Pancreas (tissue), 10 donors: Measurements from ENCODE around the gene CALR. TPM values are rescaled to one million over a fixed set of nuclear protein-coding genes. Genes with fewer than 3 reads are reported as not detected.
A peak's percentile ranks its signal among the peaks of the same experiment; 100 is the strongest.
"Not testable (repeated sequence)": the region's sequence is repeated elsewhere in the genome, so short reads cannot be mapped to it uniquely, and the experiment has no call there.

Experiments
- ATAC-seq, 4 donors: fragments of 200-7000 bp; cut with Tn5 transposase; one replicate each; pipeline versions ENCODE4 v1.8.0 to v1.9.1; 2020; ENCODE audit warnings: mild to moderate bottlenecking in 4 of 4, moderate library complexity in 4 of 4
- DNase-seq, 6 donors: peaks; one replicate each; pipeline ENCODE4 v3.0.0-alpha.2; 2020
- FAIRE-seq: peaks from 2 replicates; lab custom pipeline; 2012; peaks lifted over from hg19 to GRCh38; lab: Jason Lieb, UNC
- H3K27ac ChIP-seq, 4 donors: fragments of 200-600 bp; sonication (generic); 1 replicate in 3 of 4; 2 replicates in 1 of 4; pipeline versions ENCODE4 v1.5.0 to v1.8.0; 2020
- H3K27me3 ChIP-seq, 4 donors: fragments of 200-600 bp; one replicate each; pipeline ENCODE4 v1.8.0; 2021
- H3K36me3 ChIP-seq, 3 donors: fragments of 200-600 bp; sonication (generic) in 1 of 3; one replicate each; pipeline versions ENCODE4 v1.5.0 to v1.8.0; 2020 to 2021
- H3K4me1 ChIP-seq, 3 donors: fragments of 200-600 bp; one replicate each; pipeline ENCODE4 v1.8.0; 2021
- H3K4me3 ChIP-seq, 4 donors: fragments of 200-600 bp; sonication (generic) in 2 of 4; one replicate each; pipeline versions ENCODE4 v1.5.0 to v1.8.0; 2020 to 2021
- H3K9me3 ChIP-seq, 4 donors: fragments of 200-600 bp; one replicate each; pipeline ENCODE4 v1.8.0; 2021
- WGBS, 2 donors: extraction: QIAGEN DNeasy Blood & Tissue Kit; methylation state at CpG; one replicate each; pipeline ENCODE4 v1.1.7; 2013; 5-methylcytosine and 5-hydroxymethylcytosine counted together
- intact Hi-C, 3 donors: fragments of 100-400 bp; cut with DNase I; formaldehyde crosslinking; loops; one replicate each; pipeline versions ENCODE4 v1.11.1 to v1.14.2; 2022
- polyA plus RNA-seq, 2 donors: library from polyadenylated mRNA; stranded (reverse); fragments of 200-250 nt; gene quantifications; one replicate each; pipeline ENCODE4 v1.2.3, GENCODE V29; 2013
- total RNA-seq, 6 donors: library from RNA; stranded (reverse); fragmentation: NEBNext Ultra II Directional in 4 of 6; extraction: Animal tissue kit (Norgen Biotek cat#: 25700) in 4 of 6; gene quantifications; one replicate each; pipeline versions ENCODE4 v1.2.1 to v1.2.4, GENCODE V29; 2021 to 2023
- TF ChIP-seq, protein P1 (sequence below), 4 donors: fragments of 200-600 bp; sonication (generic) in 3 of 4; IDR thresholded peaks; one replicate each; pipeline versions ENCODE4 v1.5.0 to v1.8.0; 2021; ENCODE audit warnings: antibody characterized with exemption in 4 of 4
- donor health status: healthy with polysubstance abuse.
- donor health status: DM: no; HTN: no; CAD: no; lungs with moderate emphysema.
- donor health status: DM: no; HTN: no; CAD: no.
- donor health status: control.
- donor health status: control.
- donor health status: Bipolar disorder and iron deficiency.
- donor health status: DM: yes; HTN: yes; CAD: no.
- donor health status: DM: no; HTN: no; CAD: no.
- donor health status: DM: no; HTN: no; CAD: no.
- donor health status: DM: yes; HTN: yes; CAD: no.

Gene CALR
- total RNA-seq (100 to 1,000 TPM; 279 to 681 (median 373) TPM), polyA plus RNA-seq (100 to 1,000 TPM; 132 to 263 TPM)

DNA sequence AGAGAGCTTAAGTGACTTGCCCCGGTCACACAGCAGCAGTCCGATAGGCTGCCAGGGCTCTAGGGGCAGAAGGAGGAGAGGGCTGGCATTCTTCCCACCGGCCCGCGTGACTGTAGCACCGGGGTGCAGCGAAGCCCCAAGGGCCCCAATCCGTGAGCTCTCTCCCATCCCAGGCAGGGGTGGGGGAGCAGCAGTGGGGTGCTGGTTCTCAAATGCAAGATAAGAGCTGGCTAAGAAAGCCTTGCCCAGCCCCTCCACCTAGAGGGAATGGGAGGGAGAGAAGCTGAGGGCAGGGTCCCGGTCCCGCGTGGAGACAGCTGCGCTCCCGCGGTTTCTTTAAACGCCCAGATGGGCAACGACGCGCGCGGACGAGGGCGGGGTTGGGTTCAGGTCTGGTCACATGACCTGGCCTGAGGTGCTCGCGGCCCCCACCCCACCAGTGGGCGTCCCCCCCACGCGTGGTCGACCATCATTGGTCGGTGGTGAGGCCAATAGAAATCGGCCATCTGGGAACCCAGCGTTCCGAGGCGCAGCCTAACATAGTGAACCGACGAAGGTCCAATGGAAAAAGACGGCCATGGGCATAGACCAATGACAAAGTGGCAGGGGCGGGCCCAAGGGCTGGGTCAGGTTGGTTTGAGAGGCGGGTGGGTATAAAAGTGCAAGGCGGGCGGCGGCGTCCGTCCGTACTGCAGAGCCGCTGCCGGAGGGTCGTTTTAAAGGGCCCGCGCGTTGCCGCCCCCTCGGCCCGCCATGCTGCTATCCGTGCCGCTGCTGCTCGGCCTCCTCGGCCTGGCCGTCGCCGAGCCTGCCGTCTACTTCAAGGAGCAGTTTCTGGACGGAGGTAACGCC, at the start of gene CALR:
Gene CALR, plus strand, starts transcription at position 683 of the 852 bp plus-strand sequence. Its CDS starts 71 bp downstream, at position 754.
- Histone ChIP-seq H3K9me3 (no peaks in the 10 kb centered on the region), H3K27me3 (no peaks in the 10 kb centered on the region), H3K27ac (peak within 1 kb of the TSS; percentile 69 to 87 (median 78)), H3K36me3 (peaks cover 6 to 32% (median 17%) of the 10 kb centered on the region in 3 donors), H3K4me1 (peaks cover 17 to 20% (median 18%) of the 10 kb centered on the region in 3 donors), H3K4me3 (peak within 1 kb of the TSS; percentile 76 to 99 (median 84))
- TF ChIP-seq, protein P1, sequence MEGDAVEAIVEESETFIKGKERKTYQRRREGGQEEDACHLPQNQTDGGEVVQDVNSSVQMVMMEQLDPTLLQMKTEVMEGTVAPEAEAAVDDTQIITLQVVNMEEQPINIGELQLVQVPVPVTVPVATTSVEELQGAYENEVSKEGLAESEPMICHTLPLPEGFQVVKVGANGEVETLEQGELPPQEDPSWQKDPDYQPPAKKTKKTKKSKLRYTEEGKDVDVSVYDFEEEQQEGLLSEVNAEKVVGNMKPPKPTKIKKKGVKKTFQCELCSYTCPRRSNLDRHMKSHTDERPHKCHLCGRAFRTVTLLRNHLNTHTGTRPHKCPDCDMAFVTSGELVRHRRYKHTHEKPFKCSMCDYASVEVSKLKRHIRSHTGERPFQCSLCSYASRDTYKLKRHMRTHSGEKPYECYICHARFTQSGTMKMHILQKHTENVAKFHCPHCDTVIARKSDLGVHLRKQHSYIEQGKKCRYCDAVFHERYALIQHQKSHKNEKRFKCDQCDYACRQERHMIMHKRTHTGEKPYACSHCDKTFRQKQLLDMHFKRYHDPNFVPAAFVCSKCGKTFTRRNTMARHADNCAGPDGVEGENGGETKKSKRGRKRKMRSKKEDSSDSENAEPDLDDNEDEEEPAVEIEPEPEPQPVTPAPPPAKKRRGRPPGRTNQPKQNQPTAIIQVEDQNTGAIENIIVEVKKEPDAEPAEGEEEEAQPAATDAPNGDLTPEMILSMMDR (IDR thresholded peaks at IDR 0.05) = no peak
- intact Hi-C loops = no loop called here
- DNase-seq (peak; percentile 97 to 100 (median 100)), FAIRE-seq (peak; percentile 89), ATAC-seq (peak; percentile 83 to 92 (median 88))
- 0% methylated on average over 55 to 63 of the region's 63 CpGs for WGBS, 2 donors

DNA sequence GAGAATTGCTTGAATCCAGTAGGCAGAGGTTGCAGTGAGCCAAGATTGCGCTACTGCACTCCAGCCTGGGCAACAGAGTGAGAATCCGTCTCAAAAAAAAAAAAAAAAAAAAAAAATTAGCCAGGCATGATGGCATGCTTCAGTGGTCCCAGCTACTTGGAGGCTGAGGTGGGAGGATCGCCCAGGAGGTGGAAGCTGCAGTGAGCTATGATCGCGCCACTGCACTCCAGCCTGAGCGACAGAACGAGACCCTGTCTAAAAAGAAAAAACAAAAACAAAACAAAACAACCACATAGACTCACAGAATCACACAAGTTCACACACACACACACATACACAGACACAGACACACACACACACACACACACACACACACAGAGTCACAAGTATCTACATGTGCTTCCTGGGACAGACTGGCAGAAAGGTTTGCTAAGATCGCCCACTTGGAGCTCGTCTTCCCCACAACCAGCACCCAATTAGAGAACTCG, 48.1 kb upstream of the CALR start:
- ATAC-seq, H3K4me1 ChIP-seq, H3K27me3 ChIP-seq, DNase-seq, H3K9me3 ChIP-seq, H3K4me3 ChIP-seq, H3K36me3 ChIP-seq, intact Hi-C loops, FAIRE-seq: not testable (repeated sequence)
- H3K27ac ChIP-seq = peak overlapping the region in 2 of 4 donors; percentile 51 to 52
- WGBS, 2 donors = 22 to 28% methylated on average over 10 of the region's 10 CpGs

DNA sequence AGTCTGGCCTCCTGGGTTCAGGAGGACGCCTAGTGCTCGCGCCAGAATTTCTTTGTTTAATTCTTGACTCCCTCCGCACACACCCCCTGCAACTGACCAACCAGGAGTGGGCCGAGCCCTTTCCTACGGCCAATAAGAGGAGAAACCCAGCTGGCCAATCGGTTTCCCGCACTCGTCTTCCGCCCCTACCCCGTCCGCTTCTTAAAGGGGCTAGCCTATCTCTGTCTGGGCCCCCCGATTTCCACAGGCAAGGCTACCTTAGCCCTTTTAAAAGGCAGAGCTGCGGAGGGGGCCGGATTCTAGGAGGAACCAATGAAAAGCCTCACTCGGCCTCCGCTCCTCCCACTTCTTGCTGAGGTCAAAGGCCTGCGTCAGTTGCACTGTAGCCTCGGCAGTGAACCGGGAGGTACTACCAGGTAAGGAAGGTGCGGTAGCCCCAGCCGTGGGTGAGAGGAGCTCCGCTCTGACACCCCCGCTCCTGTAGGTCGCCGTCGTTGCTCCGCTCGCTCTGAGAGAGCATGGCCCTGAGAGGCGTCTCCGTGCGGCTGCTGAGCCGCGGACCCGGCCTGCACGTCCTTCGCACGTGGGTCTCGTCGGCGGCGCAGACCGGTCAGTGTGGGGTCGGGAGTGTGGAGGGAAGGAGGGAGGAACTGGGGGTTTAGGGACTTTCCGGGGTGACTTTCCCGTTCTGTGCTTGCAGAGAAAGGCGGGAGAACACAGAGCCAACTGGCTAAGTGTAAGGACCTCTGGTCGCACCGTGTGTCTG, 47.4 kb upstream of the CALR start, which contains the start of gene GCDH:
Gene GCDH, plus strand, starts transcription at position 374 of the 766 bp plus-strand sequence. Its CDS starts 145 bp downstream, at position 519.
- intact Hi-C loops = no loop called here
- Histone ChIP-seq H3K27ac (peak within 1 kb of the TSS; percentile 51 to 85 (median 62)), H3K27me3 (no peaks in the 10 kb centered on the region), H3K4me3 (peak within 1 kb of the TSS; percentile 43 to 99 (median 87)), H3K36me3 (no peaks in the 10 kb centered on the region), H3K4me1 (peaks cover 0 to 7% (median 0%) of the 10 kb centered on the region in 3 donors), H3K9me3 (no peaks in the 10 kb centered on the region)
- FAIRE-seq (peak; percentile 98), DNase-seq (peak; percentile 91 to 99 (median 98)), ATAC-seq (peak; percentile 96 to 99 (median 96))
- WGBS, 2 donors = 0% methylated on average over 43 to 49 of the region's 49 CpGs
- TF ChIP-seq, protein P1 (IDR thresholded peaks at IDR 0.05) = no peak

DNA sequence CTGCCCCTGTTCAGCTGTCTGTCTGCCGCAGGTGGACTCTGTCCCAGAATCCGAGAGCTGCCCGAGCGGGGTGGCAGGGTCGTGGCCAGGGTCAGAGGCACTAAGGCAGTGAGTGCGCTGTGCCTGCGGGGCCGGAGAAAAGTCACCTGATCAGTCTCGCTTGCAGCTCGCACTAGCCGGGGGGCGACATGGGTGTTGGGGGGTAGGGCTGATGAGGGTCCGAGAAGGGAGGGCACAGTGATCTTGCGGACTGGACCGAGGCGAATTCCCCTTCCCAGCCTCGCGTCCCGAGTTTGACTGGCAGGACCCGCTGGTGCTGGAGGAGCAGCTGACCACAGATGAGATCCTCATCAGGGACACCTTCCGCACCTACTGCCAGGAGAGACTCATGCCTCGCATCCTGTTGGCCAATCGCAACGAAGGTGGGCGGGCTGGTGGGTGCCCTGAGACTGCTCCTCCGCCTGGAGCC, 46.8 kb upstream of the CALR start:
- H3K27me3 ChIP-seq = no peaks in the 10 kb centered on the region
- peak in 3 of 6 donors; percentile 36 to 82 (median 55) for DNase-seq
- 5% methylated on average over 26 of the region's 26 CpGs for WGBS, 2 donors
- H3K4me3 ChIP-seq = peak overlapping the region; percentile 43 to 99 (median 87)
- H3K36me3 ChIP-seq = no peaks in the 10 kb centered on the region
- H3K4me1 ChIP-seq = peaks cover 0 to 7% (median 0%) of the 10 kb centered on the region in 3 donors
- H3K9me3 ChIP-seq = no peaks in the 10 kb centered on the region
- no peak for ATAC-seq
- TF ChIP-seq, protein P1 (IDR thresholded peaks at IDR 0.05) = no peak
- FAIRE-seq = no peak
- peak overlapping the region in 2 of 4 donors; percentile 55 to 85 for H3K27ac ChIP-seq
- intact Hi-C loops = no loop called here

DNA sequence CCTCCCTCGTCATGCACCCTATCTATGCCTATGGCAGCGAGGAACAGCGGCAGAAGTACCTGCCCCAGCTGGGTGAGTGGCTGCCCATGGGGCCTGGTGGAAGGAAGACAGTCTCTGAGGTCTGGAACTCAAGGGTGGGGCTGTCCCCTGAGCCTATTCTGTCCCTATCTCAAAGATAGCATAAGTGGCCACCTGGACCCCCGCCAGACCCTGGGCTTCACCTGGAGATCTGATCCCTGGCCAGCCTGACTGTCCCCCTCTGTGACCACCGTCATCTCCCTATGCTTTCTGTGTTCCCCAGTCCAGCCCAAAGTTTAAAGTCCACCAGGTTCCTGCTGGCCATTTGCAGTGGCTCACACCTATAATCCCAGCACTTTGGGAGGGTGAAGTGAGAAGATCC, 44.8 kb upstream of the CALR start:
- H3K9me3 ChIP-seq = no peaks in the 10 kb centered on the region
- DNase-seq = peak in 1 of 6 donors; percentile 52
- peaks cover 0 to 7% (median 0%) of the 10 kb centered on the region in 3 donors for H3K4me1 ChIP-seq
- H3K27me3 ChIP-seq = no peaks in the 10 kb centered on the region
- no peak overlapping the region for H3K4me3 ChIP-seq
- no peak overlapping the region for H3K27ac ChIP-seq
- TF ChIP-seq, protein P1 (IDR thresholded peaks at IDR 0.05) = no peak
- H3K36me3 ChIP-seq = no peaks in the 10 kb centered on the region
- intact Hi-C loops = no loop called here
- WGBS, 2 donors = 92 to 95% methylated on average over 4 to 5 of the region's 5 CpGs
- no peak for ATAC-seq
- no peak for FAIRE-seq
